NCI-H2107 (cell line): ENCODE data around the gene SLC46A1.

Source experiments
- DNase-seq: peaks from one replicate; lab custom pipeline; 2025; lab: John Stamatoyannopoulos, UW

The SLC46A1 gene

GRCh38 chr17:28404007-28404406 is 2.0 kb downstream of the SLC46A1 start:
- no peak for DNase-seq

- no peak for DNase-seq
Measured at GRCh38 chr17:28402844-28403243, 3.2 kb downstream of the SLC46A1 start.

DNA sequence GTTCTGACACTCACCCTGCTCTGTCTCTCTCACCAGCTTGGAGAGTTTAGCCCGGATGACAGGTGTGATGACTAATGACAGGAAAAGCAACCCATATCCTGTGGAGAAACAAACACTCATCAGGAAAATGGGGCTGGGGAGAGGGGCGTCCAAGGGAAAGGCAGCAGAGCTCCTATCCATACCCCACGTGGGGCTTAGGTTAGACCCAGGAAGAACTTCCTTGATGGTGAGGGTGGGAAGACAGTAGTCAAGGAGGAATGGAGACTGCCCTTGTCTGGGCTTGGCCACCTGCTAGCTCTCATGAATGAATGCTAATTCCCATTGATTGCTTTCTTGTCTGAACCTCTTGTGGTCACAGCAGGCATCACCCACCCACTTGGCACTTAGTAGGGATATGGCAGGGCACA is 3.8 kb downstream of the SLC46A1 start:
- no peak for DNase-seq

DNA sequence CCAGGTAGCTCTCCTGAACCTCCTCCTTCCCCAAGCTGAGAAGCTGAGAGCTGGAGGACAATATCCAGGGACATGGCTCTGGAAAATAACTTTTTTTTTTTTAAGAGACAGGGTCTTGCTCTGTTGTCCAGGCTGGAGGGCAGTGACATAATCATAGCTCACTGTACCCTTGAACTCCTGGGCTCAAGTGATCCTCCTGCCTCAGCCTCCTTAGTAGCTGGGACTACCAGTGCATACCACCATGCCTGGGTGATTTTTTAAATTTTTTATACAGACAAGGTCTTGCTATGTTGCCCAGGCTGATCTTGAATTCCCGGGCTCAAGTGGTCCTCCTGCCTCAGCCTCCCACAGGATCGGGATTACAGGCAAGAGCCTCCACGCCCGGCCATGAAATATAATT is 6.2 kb downstream of the SLC46A1 start:
- DNase-seq, result no peak

GRCh38 chr17:28398280-28398981 is 7.6 kb downstream of the SLC46A1 start:
- no peak for DNase-seq

GRCh38 chr17:28397687-28398279 is 8.2 kb downstream of the SLC46A1 start:
- no peak for DNase-seq

DNA sequence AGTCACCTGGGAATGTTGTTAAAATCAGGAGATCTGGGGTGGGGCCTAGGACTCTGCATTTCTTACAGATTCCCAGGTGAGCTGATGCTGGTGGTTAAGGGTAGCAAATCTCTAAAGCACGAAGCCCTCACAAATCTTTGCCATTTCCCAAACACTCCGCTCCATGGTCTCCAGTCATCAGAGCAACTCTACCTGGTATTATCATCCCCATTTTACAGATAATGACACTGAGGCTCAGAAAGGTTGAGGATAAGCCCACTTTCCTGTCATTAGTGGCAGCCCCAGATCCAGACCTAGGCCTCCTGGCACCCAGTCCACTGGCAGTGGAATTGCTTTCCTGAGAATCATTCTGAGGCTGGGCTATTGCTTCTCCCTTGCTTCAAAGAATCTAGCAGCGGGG is 8.7 kb downstream of the SLC46A1 start:
- DNase-seq, result no peak

DNA sequence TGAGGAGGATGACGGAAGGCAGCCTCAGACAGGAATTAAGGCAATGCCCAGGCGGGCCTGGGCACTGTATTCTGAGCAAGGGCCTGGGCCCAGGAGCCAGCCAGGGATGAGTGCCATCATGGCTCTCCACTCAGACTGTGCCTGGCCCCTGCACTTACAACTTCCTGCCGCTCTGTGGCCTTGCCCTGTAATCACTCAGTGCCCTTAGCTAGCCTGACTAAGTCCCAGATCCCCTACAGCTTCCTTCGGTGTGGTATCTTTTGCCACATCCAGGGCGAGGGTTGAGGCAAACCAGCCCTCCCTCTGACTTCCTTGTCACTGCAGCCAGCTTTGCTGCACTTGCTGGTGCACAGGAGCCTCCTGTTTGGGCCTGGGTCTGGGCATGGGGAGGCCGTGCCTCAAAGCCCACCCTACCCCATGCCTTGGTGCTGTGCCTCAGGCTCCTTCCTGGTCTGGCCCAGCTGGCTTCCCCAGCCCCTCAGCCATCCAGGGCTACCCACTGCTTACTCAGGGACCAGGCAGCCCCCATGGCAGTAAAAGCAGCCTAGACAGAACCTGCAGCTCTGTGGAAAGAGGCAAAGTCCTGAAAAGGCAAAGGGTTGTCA is 9.3 kb downstream of the SLC46A1 start:
- DNase-seq, result no peak

DNA sequence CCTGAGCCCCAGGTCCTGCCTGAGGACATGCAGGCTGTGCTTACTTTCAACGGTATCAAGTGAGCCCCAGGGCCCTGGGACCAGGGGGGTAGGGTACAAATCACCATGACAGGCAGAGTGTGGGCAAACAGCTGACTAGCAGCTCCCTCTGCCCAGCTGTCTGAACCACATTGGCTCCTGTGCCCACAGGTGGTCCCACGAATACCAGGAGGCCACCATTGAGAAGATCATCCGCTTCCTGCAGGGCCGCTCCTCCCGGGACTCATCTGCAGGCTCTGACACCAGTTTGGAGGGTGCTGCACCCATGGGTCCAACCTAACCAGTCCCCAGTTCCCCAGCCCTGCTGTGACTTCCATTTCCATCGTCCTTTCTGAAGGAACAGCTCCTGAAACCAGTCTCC is 10.0 kb downstream of the SLC46A1 start:
- no peak for DNase-seq

DNA sequence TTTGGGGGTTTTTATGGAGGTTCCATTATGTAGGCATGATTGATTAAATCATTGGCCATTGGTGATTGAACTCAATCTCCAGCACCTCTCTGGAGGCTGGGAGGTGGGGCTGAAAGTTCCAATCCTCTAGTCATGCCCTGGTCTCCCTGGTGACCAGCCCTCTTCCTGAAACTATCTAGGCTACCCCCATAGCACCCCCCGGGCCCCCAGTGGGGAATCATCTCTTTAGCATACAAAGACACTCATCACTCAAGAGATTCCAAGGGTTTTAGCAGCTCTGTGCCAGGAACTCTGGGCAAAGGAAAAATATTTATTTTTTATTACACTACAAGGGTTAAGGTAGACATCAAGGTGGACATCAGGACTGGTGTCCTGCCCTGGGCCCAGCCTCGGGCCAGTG is 10.6 kb downstream of the SLC46A1 start:
- DNase-seq, result no peak

- no peak for DNase-seq
Measured at GRCh38 chr17:28394337-28395116, 11.5 kb downstream of the SLC46A1 start.

GRCh38 chr17:28392491-28392890 is 13.5 kb downstream of the SLC46A1 start:
- DNase-seq, result no peak

DNA sequence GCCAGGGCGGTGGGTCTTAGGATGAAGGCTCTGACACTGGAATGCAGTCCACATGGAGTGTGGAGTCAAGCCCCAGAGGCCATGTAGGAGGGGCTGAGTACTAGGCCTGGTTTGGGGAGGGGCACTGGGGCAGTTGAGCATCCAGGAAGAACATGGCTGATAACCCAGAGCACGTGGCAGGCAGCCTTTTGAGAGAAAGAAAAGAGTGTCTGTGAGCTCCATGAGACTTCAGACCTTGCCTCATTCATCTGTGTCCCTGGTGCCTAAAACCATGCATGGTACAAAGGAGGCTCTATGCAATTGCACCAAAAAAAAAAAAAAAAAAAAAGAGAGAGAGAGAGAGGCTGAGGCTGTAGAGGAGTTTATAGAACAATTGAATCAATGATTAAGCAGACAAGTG is 14.6 kb downstream of the SLC46A1 start:
- DNase-seq, result no peak

GRCh38 chr17:28390984-28391383 is 15.0 kb downstream of the SLC46A1 start:
- DNase-seq, result no peak

GRCh38 chr17:28390563-28390962 is 15.4 kb downstream of the SLC46A1 start:
- DNase-seq, result no peak

DNA sequence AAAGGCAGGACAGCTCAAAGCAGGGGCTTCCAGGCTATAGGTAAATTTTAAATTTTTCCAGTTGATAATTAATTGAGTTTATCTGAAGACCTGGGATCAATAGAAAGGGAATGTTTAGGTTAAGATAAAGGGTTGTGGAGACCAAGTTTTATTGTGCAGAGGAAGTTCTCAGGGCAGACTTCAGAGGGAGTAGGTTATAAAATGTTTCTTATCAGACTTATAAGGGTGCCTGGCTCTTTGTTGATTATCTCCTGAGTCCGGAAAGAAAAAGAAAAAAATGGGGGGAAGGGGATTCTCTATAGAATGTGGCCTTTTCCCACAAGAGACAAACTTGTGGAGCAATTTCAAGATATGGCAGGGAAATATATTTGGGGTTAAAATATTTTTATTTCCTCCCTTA is 15.9 kb downstream of the SLC46A1 start:
- no peak for DNase-seq

GRCh38 chr17:28388106-28388505 is 17.9 kb downstream of the SLC46A1 start:
- DNase-seq, result no peak

DNA sequence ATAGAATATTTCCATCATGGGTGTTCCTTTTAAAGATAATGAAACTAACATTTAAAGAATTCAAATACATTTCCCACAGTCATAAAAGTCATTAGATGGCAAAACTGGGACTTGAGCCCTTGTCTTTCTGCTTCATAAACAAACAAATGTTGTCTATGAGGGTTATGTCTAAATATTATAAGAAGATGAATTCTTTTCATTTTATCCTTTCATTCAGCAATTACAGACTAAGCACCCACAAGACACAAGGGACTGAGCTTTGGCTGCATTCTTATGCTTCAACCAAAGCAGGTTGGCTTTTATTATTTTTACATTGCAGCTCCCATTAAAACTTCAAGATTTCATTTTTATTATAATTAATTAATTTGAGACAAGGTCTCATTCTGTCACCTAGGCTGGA is 19.6 kb downstream of the SLC46A1 start:
- DNase-seq, result no peak

- no peak for DNase-seq
Measured at GRCh38 chr17:28385406-28385805, 20.6 kb downstream of the SLC46A1 start.

DNA sequence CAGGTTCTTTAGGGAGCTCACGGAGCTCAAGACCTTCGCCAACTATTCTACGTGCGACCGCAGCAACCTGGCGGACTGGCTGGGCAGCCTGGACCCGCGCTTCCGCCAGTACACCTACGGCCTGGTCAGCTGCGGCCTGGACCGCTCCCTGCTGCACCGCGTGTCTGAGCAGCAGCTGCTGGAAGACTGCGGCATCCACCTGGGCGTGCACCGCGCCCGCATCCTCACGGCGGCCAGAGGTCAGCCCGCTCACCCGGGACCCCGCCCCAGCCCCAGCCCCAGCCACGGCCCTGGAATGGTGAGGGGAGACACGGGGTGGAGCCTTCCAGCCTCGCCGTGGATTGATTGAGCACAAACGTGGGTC is 21.0 kb downstream of the SLC46A1 start:
- no peak for DNase-seq

GRCh38 chr17:28384281-28385036 is 21.6 kb downstream of the SLC46A1 start:
- DNase-seq, result no peak

DNA sequence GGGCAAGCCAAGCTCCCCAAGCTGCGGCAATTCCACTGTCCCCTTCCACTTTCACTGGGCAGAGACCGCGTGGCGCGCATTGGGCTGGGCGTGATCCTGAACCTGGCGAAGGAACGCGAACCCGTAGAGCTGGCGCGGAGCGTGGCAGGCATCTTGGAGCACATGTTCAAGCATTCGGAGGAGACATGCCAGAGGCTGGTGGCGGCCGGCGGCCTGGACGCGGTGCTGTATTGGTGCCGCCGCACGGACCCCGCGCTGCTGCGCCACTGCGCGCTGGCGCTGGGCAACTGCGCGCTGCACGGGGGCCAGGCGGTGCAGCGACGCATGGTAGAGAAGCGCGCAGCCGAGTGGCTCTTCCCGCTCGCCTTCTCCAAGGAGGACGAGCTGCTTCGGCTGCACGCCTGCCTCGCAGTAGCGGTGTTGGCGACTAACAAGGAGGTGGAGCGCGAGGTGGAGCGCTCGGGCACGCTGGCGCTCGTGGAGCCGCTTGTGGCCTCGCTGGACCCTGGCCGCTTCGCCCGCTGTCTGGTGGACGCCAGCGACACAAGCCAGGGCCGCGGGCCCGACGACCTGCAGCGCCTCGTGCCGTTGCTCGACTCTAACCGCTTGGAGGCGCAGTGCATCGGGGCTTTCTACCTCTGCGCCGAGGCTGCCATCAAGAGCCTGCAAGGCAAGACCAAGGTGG is 24.7 kb downstream of the SLC46A1 start:
- no peak for DNase-seq
